Stimulated activated CD4-positive, alpha-beta T cell treated with anti-CD3 and anti-CD28 coated beads, Interleukin-12 subunit alpha, Interleukin-12 subunit beta, amount 100 ng/mL, for 4 hours (primary cell): ENCODE data around the gene KLHL6.
"Not testable (repeated sequence)": the region's sequence is repeated elsewhere in the genome, so short reads cannot be mapped to it uniquely, and the experiment has no call there.

Experiments used
- DNase-seq: peaks from one replicate; pipeline ENCODE4 v3.0.0-alpha.2; 2020

The KLHL6 gene

GRCh38 chr3:183529717-183530116 is 25.8 kb downstream of the KLHL6 start:
- no peak for DNase-seq

GRCh38 chr3:183529185-183529584 is 26.3 kb downstream of the KLHL6 start:
- no peak for DNase-seq

GRCh38 chr3:183528758-183529157 is 26.7 kb downstream of the KLHL6 start:
- not testable (repeated sequence) for DNase-seq

- DNase-seq: no peak
Observed at GRCh38 chr3:183527428-183528379, 27.8 kb downstream of the KLHL6 start.

- DNase-seq: no peak
Observed at GRCh38 chr3:183526838-183527427, 28.6 kb downstream of the KLHL6 start.

- no peak for DNase-seq
Observed at GRCh38 chr3:183524476-183524875, 31.0 kb downstream of the KLHL6 start.

- DNase-seq: not testable (repeated sequence)
Observed at GRCh38 chr3:183520741-183521556, 34.6 kb downstream of the KLHL6 start.

- DNase-seq: not testable (repeated sequence)
Observed at GRCh38 chr3:183520295-183520694, 35.2 kb downstream of the KLHL6 start.

GRCh38 chr3:183519891-183520290 is 35.6 kb downstream of the KLHL6 start:
- DNase-seq: no peak

GRCh38 chr3:183518491-183519251 is 36.8 kb downstream of the KLHL6 start:
- no peak for DNase-seq

GRCh38 chr3:183517607-183518006 is 37.9 kb downstream of the KLHL6 start:
- no peak for DNase-seq

GRCh38 chr3:183515968-183516851 is 39.3 kb downstream of the KLHL6 start:
- peak; percentile 18 for DNase-seq

GRCh38 chr3:183514021-183514420 is 41.5 kb downstream of the KLHL6 start:
- no peak for DNase-seq

- no peak for DNase-seq
Observed at GRCh38 chr3:183513046-183513706, 42.3 kb downstream of the KLHL6 start.

- DNase-seq: not testable (repeated sequence)
Observed at GRCh38 chr3:183511286-183512131, 44.0 kb downstream of the KLHL6 start.

- no peak for DNase-seq
Observed at GRCh38 chr3:183508821-183509220, 46.7 kb downstream of the KLHL6 start.

- DNase-seq: no peak
Observed at GRCh38 chr3:183507551-183507950, 48.0 kb downstream of the KLHL6 start.

- DNase-seq: no peak
Observed at GRCh38 chr3:183506674-183507320, 48.7 kb downstream of the KLHL6 start.

GRCh38 chr3:183504597-183504996 is 50.9 kb downstream of the KLHL6 start:
- no peak for DNase-seq
